Upper lobe of left lung (tissue), 6 donors: Measurements from ENCODE around the gene RFC3. TPM values are rescaled to one million over a fixed set of nuclear protein-coding genes. Genes with fewer than 3 reads are reported as not detected.

Experiments used
- ATAC-seq, 2 donors: fragments of 200-7000 bp; cut with Tn5 transposase; one replicate each; pipeline ENCODE4 v1.9.1; 2022; ENCODE audit warnings: mild to moderate bottlenecking in 2 of 2, moderate library complexity in 2 of 2; ENCODE audit not compliant: low FRiP score in 2 of 2
- DNase-seq, 2 donors: peaks; one replicate each; pipeline ENCODE4 v3.0.0-alpha.2; 2019 to 2020
- H3K27ac ChIP-seq, 4 donors: fragments of 200-600 bp; sonication (generic); one replicate each; pipeline ENCODE4 v1.5.1; 2016 to 2019
- H3K27me3 ChIP-seq, 4 donors: fragments of 200-600 bp; sonication (generic); one replicate each; pipeline ENCODE4 v1.5.1; 2017 to 2019
- H3K36me3 ChIP-seq, 4 donors: fragments of 200-600 bp; sonication (generic); one replicate each; pipeline ENCODE4 v1.5.1; 2016 to 2019
- H3K4me1 ChIP-seq, 4 donors: fragments of 200-600 bp; sonication (generic); one replicate each; pipeline ENCODE4 v1.5.1; 2018 to 2019
- H3K4me3 ChIP-seq, 4 donors: fragments of 200-600 bp; sonication (generic); one replicate each; pipeline ENCODE4 v1.5.1; 2017 to 2019; ENCODE audit warnings: mild to moderate bottlenecking in 2 of 4, moderate library complexity in 1 of 4
- H3K9me3 ChIP-seq, 4 donors: fragments of 200-600 bp; sonication (generic); one replicate each; pipeline ENCODE4 v1.5.1; 2018 to 2019
- CTCF ChIP-seq, 6 experiments: fragments of 450-650 bp in 4 of 6; fragments of 200-600 bp in 2 of 6; sonication (generic) in 2 of 6; IDR thresholded peaks; one replicate each; pipeline ENCODE4 v1.5.1; 2016 to 2019; ENCODE audit warnings: antibody characterized with exemption in 6 of 6
- EP300 ChIP-seq, 4 donors: sonication (generic); formaldehyde crosslinking; IDR thresholded peaks; one replicate each; pipeline ENCODE4 v1.5.1; 2017; ENCODE audit warnings: antibody characterized with exemption in 4 of 4, control low read depth in 2 of 4
- POLR2A ChIP-seq, 4 donors: fragments of 450-650 bp; IDR thresholded peaks; one replicate each; pipeline ENCODE4 v1.5.1; 2016 to 2017; ENCODE audit warnings: antibody characterized with exemption in 4 of 4, mild to moderate bottlenecking in 2 of 4
- POLR2AphosphoS5 ChIP-seq, 2 donors: sonication (generic); formaldehyde crosslinking; IDR thresholded peaks; one replicate each; pipeline ENCODE4 v1.5.1; 2017; ENCODE audit warnings: antibody characterized with exemption in 2 of 2
- WGBS, 2 donors: methylation state at CpG; one replicate each; pipeline ENCODE4 v1.1.5; 2017 to 2018; 5-methylcytosine and 5-hydroxymethylcytosine counted together
- total RNA-seq, 6 donors: library from RNA; depleted of rRNA in 4 of 6; stranded (reverse); fragments of >200 nt in 4 of 6; gene quantifications; one replicate each; pipeline versions ENCODE4 v1.1.0 to v1.2.1, GENCODE V29; 2016 to 2021
- donor health status: DM: no; HTN: no; CAD: no; lungs with moderate emphysema.
- donor health status: DM: no; HTN: yes; CAD: no; lungs with severe emphysema.

The RFC3 gene
- total RNA-seq, result 10 to 100 TPM in 3 of 6 donors, 1 to 10 TPM in 3; 6.9 to 24.4 (median 9.3) TPM

GRCh38 chr13:33817901-33818706, at the start of gene RFC3:
TSS of gene RFC3 (plus strand) at chr13:33818149. CDS start at chr13:33818179, 30 bp downstream.
- Histone ChIP-seq H3K27me3 (no peaks in the 10 kb centered on the region), H3K36me3 (no peaks in the 10 kb centered on the region), H3K4me3 (peak within 1 kb of the TSS; percentile 83 to 95 (median 88)), H3K9me3 (no peaks in the 10 kb centered on the region), H3K4me1 (peaks cover 3 to 16% (median 6%) of the 10 kb centered on the region in 4 donors), H3K27ac (peak within 1 kb of the TSS; percentile 29 to 82 (median 80))
- 0 to 1% methylated on average over 32 to 46 of the region's 50 CpGs for WGBS, 2 donors
- ATAC-seq, result peak; percentile 93 to 97
- TF ChIP-seq POLR2A (IDR thresholded peaks at IDR 0.05) (peak in 1 of 4 donors; percentile 40), EP300 (IDR thresholded peaks at IDR 0.05) (peak in 1 of 4 donors; percentile 38), POLR2AphosphoS5 (IDR thresholded peaks at IDR 0.05) (peak; percentile 76 to 87), CTCF (IDR thresholded peaks at IDR 0.05) (peak in 1 of 6 experiments; percentile 21)
- DNase-seq, result peak; percentile 90 to 95

GRCh38 chr13:33771296-33771695, 46.7 kb upstream of the RFC3 start:
- Histone ChIP-seq H3K9me3 (no peaks in the 10 kb centered on the region), H3K4me3 (no peak overlapping the region), H3K27me3 (no peaks in the 10 kb centered on the region), H3K4me1 (no peaks in the 10 kb centered on the region), H3K36me3 (no peaks in the 10 kb centered on the region), H3K27ac (no peak overlapping the region)
- ATAC-seq, result no peak
- DNase-seq, result no peak
- TF ChIP-seq CTCF (IDR thresholded peaks at IDR 0.05) (no peak), POLR2A (IDR thresholded peaks at IDR 0.05) (no peak), EP300 (IDR thresholded peaks at IDR 0.05) (no peak), POLR2AphosphoS5 (IDR thresholded peaks at IDR 0.05) (no peak)
- 65 to 66% methylated on average over 2 of the region's 2 CpGs for WGBS, 2 donors

- no peak overlapping the region for H3K4me3 ChIP-seq
- no peaks in the 10 kb centered on the region for H3K27me3 ChIP-seq
- ATAC-seq (no peak), DNase-seq (no peak)
- WGBS, 2 donors, result 95 to 96% methylated on average over 5 of the region's 5 CpGs
- no peak overlapping the region for H3K27ac ChIP-seq
- H3K9me3 ChIP-seq, result no peaks in the 10 kb centered on the region
- TF ChIP-seq CTCF (IDR thresholded peaks at IDR 0.05) (no peak), EP300 (IDR thresholded peaks at IDR 0.05) (no peak), POLR2A (IDR thresholded peaks at IDR 0.05) (no peak), POLR2AphosphoS5 (IDR thresholded peaks at IDR 0.05) (no peak)
- H3K4me1 ChIP-seq, result no peaks in the 10 kb centered on the region
- H3K36me3 ChIP-seq, result no peaks in the 10 kb centered on the region
Measured at GRCh38 chr13:33773790-33774462, 44.0 kb upstream of the RFC3 start.

- no peak overlapping the region for H3K27ac ChIP-seq
- H3K36me3 ChIP-seq, result no peaks in the 10 kb centered on the region
- DNase-seq, result no peak
- 44 to 46% methylated on average over 2 of the region's 2 CpGs for WGBS, 2 donors
- TF ChIP-seq CTCF (IDR thresholded peaks at IDR 0.05) (no peak), EP300 (IDR thresholded peaks at IDR 0.05) (no peak), POLR2A (IDR thresholded peaks at IDR 0.05) (no peak), POLR2AphosphoS5 (IDR thresholded peaks at IDR 0.05) (no peak)
- H3K4me3 ChIP-seq, result no peak overlapping the region
- no peaks in the 10 kb centered on the region for H3K27me3 ChIP-seq
- H3K9me3 ChIP-seq, result no peaks in the 10 kb centered on the region
- no peaks in the 10 kb centered on the region for H3K4me1 ChIP-seq
- ATAC-seq, result no peak
Measured at GRCh38 chr13:33775339-33776108, 42.4 kb upstream of the RFC3 start.
